Sigmoid colon (tissue), 7 donors: ENCODE data around the gene STS. TPM values are rescaled to one million over a fixed set of nuclear protein-coding genes. Genes with fewer than 3 reads are reported as not detected.

Source experiments
- DNase-seq: peaks from one replicate; pipeline ENCODE4 v3.0.0-alpha.2; 2019
- H3K27ac ChIP-seq, 4 donors: fragments of 200-600 bp; sonication (generic); one replicate each; pipeline ENCODE4 v1.5.1; 2016 to 2019; ENCODE audit warnings: mild to moderate bottlenecking in 1 of 4
- H3K27me3 ChIP-seq, 3 donors: fragments of 200-600 bp; sonication (generic); one replicate each; pipeline ENCODE4 v1.5.1; 2019; ENCODE audit warnings: mild to moderate bottlenecking in 1 of 3
- H3K36me3 ChIP-seq, 4 donors: fragments of 200-600 bp; sonication (generic); one replicate each; pipeline ENCODE4 v1.5.1; 2016 to 2019
- H3K4me1 ChIP-seq, 4 donors: fragments of 200-600 bp; sonication (generic); one replicate each; pipeline ENCODE4 v1.5.1; 2017 to 2019
- H3K4me3 ChIP-seq, 4 donors: fragments of 200-600 bp; sonication (generic); one replicate each; pipeline ENCODE4 v1.5.1; 2017 to 2019; ENCODE audit warnings: mild to moderate bottlenecking in 2 of 4, moderate library complexity in 1 of 4
- H3K9me3 ChIP-seq, 4 donors: fragments of 200-600 bp in 3 of 4; sonication (generic) in 3 of 4; one replicate each; pipeline versions ENCODE4 v1.5.1 to v1.6.1; 2013 to 2019
- EP300 ChIP-seq, 4 donors: sonication (generic); formaldehyde crosslinking; IDR thresholded peaks; one replicate each; pipeline ENCODE4 v1.6.1; 2017; ENCODE audit warnings: antibody characterized with exemption in 4 of 4
- POLR2A ChIP-seq, 2 donors: fragments of 450-650 bp; IDR thresholded peaks; one replicate each; pipeline ENCODE4 v1.6.1; 2016; ENCODE audit warnings: antibody characterized with exemption in 2 of 2, mild to moderate bottlenecking in 2 of 2, moderate library complexity in 2 of 2
- POLR2AphosphoS5 ChIP-seq, 4 donors: sonication (generic); formaldehyde crosslinking; IDR thresholded peaks; one replicate each; pipeline ENCODE4 v1.6.1; 2017; ENCODE audit warnings: antibody characterized with exemption in 4 of 4
- WGBS, 2 donors: extraction: QIAGEN DNeasy Blood & Tissue Kit; methylation state at CpG; one replicate each; pipeline ENCODE4 v1.1.7; 2013; 5-methylcytosine and 5-hydroxymethylcytosine counted together
- intact Hi-C: fragments of 100-400 bp; cut with DNase I; formaldehyde crosslinking; loops from one replicate; pipeline ENCODE4 v1.15.1; 2023
- polyA plus RNA-seq, 3 donors: library from polyadenylated mRNA; stranded (reverse); fragments of 200-250 nt; gene quantifications; one replicate each; pipeline ENCODE4 v1.2.3, GENCODE V29; 2013
- total RNA-seq, 4 donors: library from RNA; depleted of rRNA; stranded (reverse); fragments of >200 nt; gene quantifications; one replicate each; pipeline ENCODE4 v1.1.0, GENCODE V29; 2016
- TF ChIP-seq, protein P1 (sequence below), 4 experiments: fragments of 450-650 bp in 3 of 4; fragments of 200-600 bp in 1 of 4; IDR thresholded peaks; one replicate each; pipeline ENCODE4 v1.5.1; 2016 to 2019; ENCODE audit warnings: antibody characterized with exemption in 4 of 4, mild to moderate bottlenecking in 3 of 4, moderate library complexity in 2 of 4
- donor health status: healthy with polysubstance abuse.
- donor health status: Bipolar disorder and iron deficiency.
- donor health status: healthy.

Gene STS
- total and polyA plus RNA-seq, 7 donors, result 2.6 to 8.2 (median 5.0) TPM

DNA sequence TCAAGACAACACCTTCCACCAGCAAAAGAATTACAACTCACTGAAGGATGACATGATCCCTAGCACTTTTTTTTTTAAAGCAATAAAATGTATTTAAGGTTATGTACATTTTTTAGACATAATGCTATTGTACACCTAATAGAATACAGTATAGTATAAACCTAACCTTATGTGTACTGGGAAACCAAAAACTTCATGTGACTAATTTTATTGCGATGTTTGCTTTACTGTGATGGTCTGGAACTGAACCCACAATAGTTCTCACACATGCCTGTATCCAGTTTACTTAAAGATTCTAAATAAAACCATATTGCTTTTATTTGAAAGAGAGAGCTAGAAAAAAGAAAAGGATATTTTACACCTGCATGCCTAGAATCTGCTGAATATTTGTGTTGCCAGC, 4.4 kb upstream of the STS start:
- Histone ChIP-seq H3K4me3 (no peak overlapping the region), H3K4me1 (peaks cover 0 to 7% (median 0%) of the 10 kb centered on the region in 4 donors), H3K9me3 (no peaks in the 10 kb centered on the region), H3K36me3 (no peaks in the 10 kb centered on the region), H3K27me3 (no peaks in the 10 kb centered on the region), H3K27ac (no peak overlapping the region)
- WGBS, 2 donors, result 89 to 95% methylated on average over 1 of the region's 1 CpG
- no peak for TF ChIP-seq POLR2AphosphoS5 (IDR thresholded peaks at IDR 0.05)
- TF ChIP-seq POLR2A (IDR thresholded peaks at IDR 0.05), result no peak
- TF ChIP-seq, protein P1, sequence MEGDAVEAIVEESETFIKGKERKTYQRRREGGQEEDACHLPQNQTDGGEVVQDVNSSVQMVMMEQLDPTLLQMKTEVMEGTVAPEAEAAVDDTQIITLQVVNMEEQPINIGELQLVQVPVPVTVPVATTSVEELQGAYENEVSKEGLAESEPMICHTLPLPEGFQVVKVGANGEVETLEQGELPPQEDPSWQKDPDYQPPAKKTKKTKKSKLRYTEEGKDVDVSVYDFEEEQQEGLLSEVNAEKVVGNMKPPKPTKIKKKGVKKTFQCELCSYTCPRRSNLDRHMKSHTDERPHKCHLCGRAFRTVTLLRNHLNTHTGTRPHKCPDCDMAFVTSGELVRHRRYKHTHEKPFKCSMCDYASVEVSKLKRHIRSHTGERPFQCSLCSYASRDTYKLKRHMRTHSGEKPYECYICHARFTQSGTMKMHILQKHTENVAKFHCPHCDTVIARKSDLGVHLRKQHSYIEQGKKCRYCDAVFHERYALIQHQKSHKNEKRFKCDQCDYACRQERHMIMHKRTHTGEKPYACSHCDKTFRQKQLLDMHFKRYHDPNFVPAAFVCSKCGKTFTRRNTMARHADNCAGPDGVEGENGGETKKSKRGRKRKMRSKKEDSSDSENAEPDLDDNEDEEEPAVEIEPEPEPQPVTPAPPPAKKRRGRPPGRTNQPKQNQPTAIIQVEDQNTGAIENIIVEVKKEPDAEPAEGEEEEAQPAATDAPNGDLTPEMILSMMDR (IDR thresholded peaks at IDR 0.05), result no peak
- no peak for TF ChIP-seq EP300 (IDR thresholded peaks at IDR 0.05)
- no peak for DNase-seq
- intact Hi-C loops, result no loop called here

DNA sequence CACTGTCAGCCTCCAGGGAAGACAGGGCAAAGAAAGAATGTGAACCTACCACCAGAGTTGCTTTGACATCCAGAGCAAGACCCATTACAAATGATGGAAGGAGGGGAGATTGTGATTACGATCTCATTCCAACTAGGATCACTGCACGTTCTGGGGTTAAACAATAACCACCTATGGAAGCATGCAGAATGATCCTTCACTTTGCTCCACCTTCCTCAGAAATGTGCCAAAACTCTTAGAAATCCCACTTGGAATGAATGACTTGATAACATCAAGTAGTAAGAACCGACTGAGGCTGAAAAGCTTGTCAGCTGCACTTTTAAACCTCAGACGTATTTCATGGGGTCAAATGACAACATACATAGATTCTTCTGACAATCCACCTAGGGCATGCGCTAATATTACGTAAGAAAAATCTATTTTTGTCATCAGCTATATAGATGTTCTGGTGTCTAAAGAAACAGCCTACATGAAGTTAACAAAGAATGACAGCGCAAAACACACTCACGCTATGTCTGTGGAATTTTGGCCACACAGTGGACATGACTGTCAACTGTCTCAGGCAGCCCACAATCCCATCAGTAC, 3.5 kb upstream of the STS start:
- Histone ChIP-seq H3K27ac (no peak overlapping the region), H3K36me3 (no peaks in the 10 kb centered on the region), H3K27me3 (no peaks in the 10 kb centered on the region), H3K4me3 (no peak overlapping the region), H3K4me1 (peaks cover 0 to 7% (median 0%) of the 10 kb centered on the region in 4 donors), H3K9me3 (no peaks in the 10 kb centered on the region)
- no peak for DNase-seq
- TF ChIP-seq, protein P1 (IDR thresholded peaks at IDR 0.05), result no peak
- TF ChIP-seq EP300 (IDR thresholded peaks at IDR 0.05), result no peak
- TF ChIP-seq POLR2A (IDR thresholded peaks at IDR 0.05), result no peak
- no peak for TF ChIP-seq POLR2AphosphoS5 (IDR thresholded peaks at IDR 0.05)
- intact Hi-C loops, result no loop called here
- 74 to 88% methylated on average over 8 of the region's 8 CpGs for WGBS, 2 donors

DNA sequence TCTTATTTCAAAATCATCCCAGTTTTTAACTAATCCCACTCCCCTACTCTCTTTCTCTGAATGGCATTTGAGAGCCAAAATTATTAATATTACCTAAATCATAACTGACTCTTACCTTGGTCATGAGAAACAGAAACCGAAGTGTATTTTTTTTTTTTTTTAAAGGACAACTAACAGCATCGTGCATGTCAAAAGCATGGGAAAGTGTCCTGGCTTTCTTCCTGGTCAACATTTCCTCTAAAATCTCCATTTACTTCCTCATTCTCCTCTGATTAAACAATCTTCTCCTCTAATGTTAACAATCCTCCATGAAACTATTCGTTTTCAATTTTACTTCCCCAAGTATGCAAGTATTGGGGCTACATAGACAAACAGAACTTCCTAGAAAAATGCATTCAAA, 2.1 kb upstream of the STS start:
- TF ChIP-seq EP300 (IDR thresholded peaks at IDR 0.05), result no peak
- TF ChIP-seq POLR2AphosphoS5 (IDR thresholded peaks at IDR 0.05), result no peak
- TF ChIP-seq, protein P1 (IDR thresholded peaks at IDR 0.05), result no peak
- no peak for TF ChIP-seq POLR2A (IDR thresholded peaks at IDR 0.05)
- Histone ChIP-seq H3K36me3 (no peaks in the 10 kb centered on the region), H3K4me1 (peaks cover 0 to 7% (median 0%) of the 10 kb centered on the region in 4 donors), H3K27ac (peak overlapping the region in 1 of 4 donors; percentile 9), H3K4me3 (no peak overlapping the region), H3K27me3 (no peaks in the 10 kb centered on the region), H3K9me3 (no peaks in the 10 kb centered on the region)
- DNase-seq, result no peak
- WGBS, 2 donors, result 9 to 53% methylated on average over 3 of the region's 3 CpGs
- intact Hi-C loops, result no loop called here

DNA sequence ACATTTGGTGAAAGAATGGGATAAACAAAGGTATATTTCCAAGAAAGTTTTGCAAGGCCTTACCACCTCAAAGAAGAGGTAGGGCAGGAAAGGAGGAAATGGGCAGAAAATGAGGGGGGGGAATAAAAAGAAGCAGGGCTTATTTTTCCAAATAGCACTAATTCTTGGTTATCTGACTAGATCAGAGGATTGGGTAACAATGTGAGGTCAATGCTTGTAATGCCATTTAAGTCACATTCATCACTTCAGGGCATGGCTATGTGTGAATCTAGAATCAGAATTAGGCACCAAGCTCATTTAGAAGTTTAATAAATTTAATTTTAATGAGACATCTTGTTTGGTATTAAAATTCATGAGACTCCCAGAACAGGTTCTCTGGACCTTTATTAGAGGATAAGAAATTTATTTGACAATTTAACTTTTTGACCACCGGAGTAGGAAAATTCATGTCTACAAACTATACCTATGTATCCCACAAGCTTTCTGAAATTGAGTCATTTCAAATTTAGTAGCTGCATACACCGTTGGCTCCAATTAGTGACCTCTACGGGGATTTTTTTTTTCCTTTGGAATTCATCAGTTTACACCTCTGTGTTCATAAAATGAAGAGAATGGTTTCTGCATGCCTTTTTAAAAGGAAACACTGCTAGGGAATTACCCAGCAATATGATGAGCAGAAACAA, 1.4 kb upstream of the STS start:
- H3K36me3 ChIP-seq, result no peaks in the 10 kb centered on the region
- no peaks in the 10 kb centered on the region for H3K27me3 ChIP-seq
- DNase-seq, result no peak
- H3K4me1 ChIP-seq, result peaks cover 0 to 7% (median 0%) of the 10 kb centered on the region in 4 donors
- no peaks in the 10 kb centered on the region for H3K9me3 ChIP-seq
- H3K27ac ChIP-seq, result peak overlapping the region in 1 of 4 donors; percentile 9
- H3K4me3 ChIP-seq, result no peak overlapping the region
- 75 to 78% methylated on average over 3 of the region's 3 CpGs for WGBS, 2 donors
- intact Hi-C loops, result no loop called here
- TF ChIP-seq, protein P1 (IDR thresholded peaks at IDR 0.05), result no peak
- TF ChIP-seq POLR2AphosphoS5 (IDR thresholded peaks at IDR 0.05) (no peak), POLR2A (IDR thresholded peaks at IDR 0.05) (no peak), EP300 (IDR thresholded peaks at IDR 0.05) (no peak)
